HEK293 (cell line): ENCODE data around the gene KLHL17.

Source experiments
- CTCF ChIA-PET: fragments of 350-600 bp; formaldehyde crosslinking; extraction: SDS; loops from one replicate; lab custom pipeline; 2021; ENCODE audit warnings: antibody characterized with exemption; lab: Yijun Ruan, JAX
- POLR2A ChIA-PET: fragments of 300-600 bp; formaldehyde crosslinking; extraction: SDS; loops from one replicate; lab custom pipeline; 2020; ENCODE audit warnings: antibody characterized with exemption, inconsistent platforms; lab: Yijun Ruan, JAX
- H3K27ac ChIP-seq: fragments of 200-500 bp; sonication (Bioruptor generic); 2 replicates; pipeline ENCODE4 v1.5.1; 2014; ENCODE audit warnings: low read depth, low read length, control low read depth, inconsistent platforms; ENCODE audit errors: extremely low read depth
- H3K36me3 ChIP-seq, 2 experiments: fragments of 200-500 bp in 1 of 2; sonication (Bioruptor generic) in 1 of 2; 1 replicate in 1 of 2; 2 replicates in 1 of 2; pipeline ENCODE4 v1.5.1; 2014 to 2017; ENCODE audit warnings: inconsistent platforms in 2 of 2, low read length in 2 of 2; ENCODE audit not compliant: control insufficient read depth in 2 of 2, insufficient read depth in 1 of 2
- H3K4me1 ChIP-seq: fragments of 200-500 bp; sonication (Bioruptor generic); 2 replicates; pipeline ENCODE4 v1.5.1; 2014; ENCODE audit warnings: mild to moderate bottlenecking, low read length, inconsistent platforms; ENCODE audit not compliant: control insufficient read depth, insufficient read depth
- H3K4me3 ChIP-seq: 2 replicates; pipeline ENCODE4 v1.5.1; 2011; ENCODE audit warnings: low read depth, mild to moderate bottlenecking, control low read depth, low read length, moderate library complexity
- H3K9me3 ChIP-seq: fragments of 200-500 bp; sonication (Bioruptor generic); 2 replicates; pipeline ENCODE4 v1.5.1; 2014; ENCODE audit warnings: low read depth, low read length, inconsistent platforms; ENCODE audit not compliant: control insufficient read depth, insufficient read depth
- BCL11A ChIP-seq: fragments of 450-650 bp; formaldehyde crosslinking; IDR thresholded peaks from 2 replicates; pipeline ENCODE4 v1.5.1; 2016; ENCODE audit warnings: low read depth, missing biosample characterization, missing genetic modification characterization
- FEZF1 ChIP-seq: fragments of 450-650 bp; formaldehyde crosslinking; IDR thresholded peaks from 2 replicates; pipeline ENCODE4 v1.5.1; 2016; ENCODE audit warnings: missing biosample characterization, missing genetic modification characterization
- GLI4 ChIP-seq: fragments of 450-650 bp; formaldehyde crosslinking; IDR thresholded peaks from 2 replicates; pipeline ENCODE4 v1.5.1; 2016; ENCODE audit warnings: missing biosample characterization, missing genetic modification characterization
- GLIS1 ChIP-seq: fragments of 450-650 bp; formaldehyde crosslinking; IDR thresholded peaks from 2 replicates; pipeline ENCODE4 v1.5.1; 2016; ENCODE audit warnings: missing biosample characterization, missing genetic modification characterization
- GLIS2 ChIP-seq: fragments of 450-650 bp; formaldehyde crosslinking; IDR thresholded peaks from 2 replicates; pipeline ENCODE4 v1.5.1; 2016; ENCODE audit warnings: missing biosample characterization, missing genetic modification characterization
- HOXC10 ChIP-seq: sonication (generic); formaldehyde crosslinking; IDR thresholded peaks from 2 replicates; pipeline ENCODE4 v1.8.1; 2023; ENCODE audit warnings: mild to moderate bottlenecking, missing genetic modification reagents
- KLF1 ChIP-seq: fragments of 450-650 bp; formaldehyde crosslinking; IDR thresholded peaks from 2 replicates; pipeline ENCODE4 v1.5.1; 2016; ENCODE audit warnings: missing biosample characterization, missing genetic modification characterization
- KLF9 ChIP-seq: fragments of 450-650 bp; formaldehyde crosslinking; IDR thresholded peaks from 2 replicates; pipeline ENCODE4 v1.5.1; 2016; ENCODE audit warnings: missing biosample characterization, missing genetic modification characterization, low read depth
- MYNN ChIP-seq: fragments of 450-650 bp; formaldehyde crosslinking; IDR thresholded peaks from 2 replicates; pipeline ENCODE4 v1.5.1; 2016; ENCODE audit warnings: missing biosample characterization, missing genetic modification characterization, borderline replicate concordance
- PRDM1 ChIP-seq: fragments of 450-650 bp; formaldehyde crosslinking; IDR thresholded peaks from 2 replicates; pipeline ENCODE4; 2016; ENCODE audit warnings: missing biosample characterization, missing genetic modification characterization
- SCRT1 ChIP-seq: fragments of 450-650 bp; formaldehyde crosslinking; IDR thresholded peaks from 2 replicates; pipeline ENCODE4 v1.5.1; 2016; ENCODE audit warnings: missing biosample characterization, missing genetic modification characterization, borderline replicate concordance
- SCRT2 ChIP-seq: fragments of 450-650 bp; formaldehyde crosslinking; IDR thresholded peaks from 2 replicates; pipeline ENCODE4 v1.5.1; 2016; ENCODE audit warnings: missing biosample characterization, missing genetic modification characterization
- TCF7L2 ChIP-seq: IDR thresholded peaks from 2 replicates; pipeline ENCODE4 v1.6.1; 2011; ENCODE audit warnings: low read depth, mild to moderate bottlenecking, inconsistent platforms, low read length, moderate library complexity, borderline replicate concordance
- WT1 ChIP-seq: fragments of 450-650 bp; formaldehyde crosslinking; IDR thresholded peaks from 2 replicates; pipeline ENCODE4 v1.5.1; 2016; ENCODE audit warnings: missing biosample characterization, missing genetic modification characterization
- ZBTB48 ChIP-seq: fragments of 450-650 bp; formaldehyde crosslinking; IDR thresholded peaks from 2 replicates; pipeline ENCODE4 v1.5.1; 2016; ENCODE audit warnings: missing biosample characterization, missing genetic modification characterization
- ZBTB7A ChIP-seq: fragments of 450-650 bp; formaldehyde crosslinking; IDR thresholded peaks from 2 replicates; pipeline ENCODE4 v1.5.1; 2016; ENCODE audit warnings: low read depth, missing biosample characterization, missing genetic modification characterization
- ZBTB8A ChIP-seq: fragments of 450-650 bp; formaldehyde crosslinking; IDR thresholded peaks from 2 replicates; pipeline ENCODE4 v1.5.1; 2016; ENCODE audit warnings: missing biosample characterization, missing genetic modification characterization
- ZEB2 ChIP-seq: fragments of 450-650 bp; formaldehyde crosslinking; IDR thresholded peaks from 2 replicates; pipeline ENCODE4 v1.5.1; 2016; ENCODE audit warnings: missing biosample characterization, missing genetic modification characterization
- ZFP69B ChIP-seq: fragments of 450-650 bp; formaldehyde crosslinking; IDR thresholded peaks from 2 replicates; pipeline ENCODE4 v1.5.1; 2016; ENCODE audit warnings: missing biosample characterization, missing genetic modification characterization
- ZIC2 ChIP-seq: fragments of 450-650 bp; formaldehyde crosslinking; IDR thresholded peaks from 2 replicates; pipeline ENCODE4 v1.5.1; 2016; ENCODE audit warnings: missing biosample characterization, missing genetic modification characterization
- ZNF10 ChIP-seq: fragments of 450-650 bp; formaldehyde crosslinking; IDR thresholded peaks from 2 replicates; pipeline ENCODE4 v1.5.1; 2017; ENCODE audit warnings: missing biosample characterization, missing genetic modification characterization
- ZNF146 ChIP-seq: fragments of 450-650 bp; formaldehyde crosslinking; IDR thresholded peaks from 2 replicates; pipeline ENCODE4 v1.5.1; 2016; ENCODE audit warnings: missing biosample characterization, missing genetic modification characterization
- ZNF223 ChIP-seq: fragments of 450-650 bp; formaldehyde crosslinking; IDR thresholded peaks from 2 replicates; pipeline ENCODE4 v1.5.1; 2016; ENCODE audit warnings: missing biosample characterization, missing genetic modification characterization
- ZNF239 ChIP-seq: fragments of 450-650 bp; formaldehyde crosslinking; IDR thresholded peaks from 2 replicates; pipeline ENCODE4 v1.5.1; 2016; ENCODE audit warnings: missing biosample characterization, missing genetic modification characterization
- ZNF248 ChIP-seq: fragments of 450-650 bp; formaldehyde crosslinking; IDR thresholded peaks from 2 replicates; pipeline ENCODE4 v1.5.1; 2017; ENCODE audit warnings: missing biosample characterization, missing genetic modification characterization
- ZNF335 ChIP-seq: fragments of 450-650 bp; formaldehyde crosslinking; conservative IDR thresholded peaks from 2 replicates; pipeline ENCODE4 v1.5.1; 2016; ENCODE audit warnings: missing biosample characterization, missing genetic modification characterization
- ZNF354C ChIP-seq: fragments of 450-650 bp; formaldehyde crosslinking; IDR thresholded peaks from 2 replicates; pipeline ENCODE4 v1.5.1; 2016; ENCODE audit warnings: missing biosample characterization, missing genetic modification characterization, low read depth, borderline replicate concordance
- ZNF521 ChIP-seq: fragments of 450-650 bp; formaldehyde crosslinking; IDR thresholded peaks from 2 replicates; pipeline ENCODE4 v1.5.1; 2017; ENCODE audit warnings: missing biosample characterization, mild to moderate bottlenecking, missing genetic modification characterization
- ZNF544 ChIP-seq: fragments of 450-650 bp; formaldehyde crosslinking; IDR thresholded peaks from 2 replicates; pipeline ENCODE4 v1.5.0; 2017; ENCODE audit warnings: missing biosample characterization, missing genetic modification characterization
- ZNF600 ChIP-seq: fragments of 450-650 bp; formaldehyde crosslinking; IDR thresholded peaks from 2 replicates; pipeline ENCODE4 v1.5.1; 2016; ENCODE audit warnings: missing biosample characterization, missing genetic modification characterization
- ZNF626 ChIP-seq: fragments of 450-650 bp; sonication (Bioruptor Pico); formaldehyde crosslinking; IDR thresholded peaks from 2 replicates; pipeline ENCODE4 v1.5.1; 2018; ENCODE audit warnings: missing biosample characterization, missing genetic modification characterization, inconsistent platforms
- ZNF629 ChIP-seq: fragments of 450-650 bp; formaldehyde crosslinking; IDR thresholded peaks from 2 replicates; pipeline ENCODE4 v1.5.1; 2017; ENCODE audit warnings: missing biosample characterization, missing genetic modification characterization
- ZNF776 ChIP-seq: fragments of 450-650 bp; formaldehyde crosslinking; IDR thresholded peaks from 2 replicates; pipeline ENCODE4 v1.5.0; 2017; ENCODE audit warnings: missing biosample characterization, missing genetic modification characterization, borderline replicate concordance
- ZNF791 ChIP-seq: fragments of 450-650 bp; formaldehyde crosslinking; IDR thresholded peaks from 2 replicates; pipeline ENCODE4 v1.5.1; 2016; ENCODE audit warnings: missing biosample characterization, missing genetic modification characterization
- ZNF830 ChIP-seq: fragments of 450-650 bp; IDR thresholded peaks from 2 replicates; pipeline ENCODE4 v1.5.0; 2018; ENCODE audit warnings: missing biosample characterization, missing genetic modification characterization, low read depth, mild to moderate bottlenecking, moderate library complexity
- TF ChIP-seq, protein P1 (sequence below): fragments of 450-650 bp; formaldehyde crosslinking; IDR thresholded peaks from 2 replicates; pipeline ENCODE4 v1.5.1; 2016; ENCODE audit warnings: missing biosample characterization, missing genetic modification characterization
- TF ChIP-seq, protein P2 (sequence below): fragments of 450-650 bp; formaldehyde crosslinking; IDR thresholded peaks from 2 replicates; pipeline ENCODE4 v1.5.1; 2016; ENCODE audit warnings: missing biosample characterization, missing genetic modification characterization

KLHL17 gene

GRCh38 chr1:938711-939489, 21.5 kb upstream of the KLHL17 start (continued):
- no peak for TF ChIP-seq ZNF626 (tag by site-specific recombination)
- no peak for TF ChIP-seq HOXC10
- peak; percentile 99 for TF ChIP-seq SCRT2 (tag by site-specific recombination)
- peak; percentile 92 for TF ChIP-seq SCRT1 (tag by site-specific recombination)
- no peak for TF ChIP-seq FEZF1 (tag by site-specific recombination)
- TF ChIP-seq, protein P1, sequence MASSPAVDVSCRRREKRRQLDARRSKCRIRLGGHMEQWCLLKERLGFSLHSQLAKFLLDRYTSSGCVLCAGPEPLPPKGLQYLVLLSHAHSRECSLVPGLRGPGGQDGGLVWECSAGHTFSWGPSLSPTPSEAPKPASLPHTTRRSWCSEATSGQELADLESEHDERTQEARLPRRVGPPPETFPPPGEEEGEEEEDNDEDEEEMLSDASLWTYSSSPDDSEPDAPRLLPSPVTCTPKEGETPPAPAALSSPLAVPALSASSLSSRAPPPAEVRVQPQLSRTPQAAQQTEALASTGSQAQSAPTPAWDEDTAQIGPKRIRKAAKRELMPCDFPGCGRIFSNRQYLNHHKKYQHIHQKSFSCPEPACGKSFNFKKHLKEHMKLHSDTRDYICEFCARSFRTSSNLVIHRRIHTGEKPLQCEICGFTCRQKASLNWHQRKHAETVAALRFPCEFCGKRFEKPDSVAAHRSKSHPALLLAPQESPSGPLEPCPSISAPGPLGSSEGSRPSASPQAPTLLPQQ, result peak; percentile 91
- peak; percentile 21; the same call in 1 of the 2 replicates for TF ChIP-seq GLIS2 (tag by site-specific recombination)
- no peak for TF ChIP-seq ZNF248 (tag by site-specific recombination)
- TF ChIP-seq ZBTB8A, result peak; percentile 44
- no peak for TF ChIP-seq ZNF776 (tag by site-specific recombination)
- no peak for TF ChIP-seq GLI4 (tag by site-specific recombination)
- peak; percentile 91 for TF ChIP-seq ZFP69B
- peak; percentile 75 for TF ChIP-seq ZNF600 (tag by site-specific recombination)
- TF ChIP-seq KLF9 (tag by site-specific recombination), result peak; percentile 89
- TF ChIP-seq ZNF629 (tag by site-specific recombination), result no peak

GRCh38 chr1:939511-940106, 20.8 kb upstream of the KLHL17 start:
- Histone ChIP-seq H3K9me3 (no peaks in the 10 kb centered on the region), H3K27ac (peak overlapping the region; percentile 98), H3K4me1 (peaks cover 53% of the 10 kb centered on the region), H3K4me3 (no peak overlapping the region), H3K36me3 (peaks cover 0 to 30% of the 10 kb centered on the region in 2 experiments; a peak in 1 of 3 replicates)
- ChIA-PET CTCF (interaction anchor here (0.8 to 3.0 kb wide), 7 partner anchors 9 to 63 kb away, joined by 3 to 17 read pairs (median 5); no protein-coding TSS in a partner anchor), POLR2A (interaction anchor here (0.9 to 9.4 kb wide), 10 partner anchors 9 to 62 kb away, joined by 3 to 111 read pairs (median 4); partner anchors contain the start of genes HES4, PERM1 and SAMD11)
- TF ChIP-seq ZNF791 (tag by site-specific recombination), result no peak
- peak; percentile 99 for TF ChIP-seq GLIS1 (tag by site-specific recombination)
- no peak for TF ChIP-seq ZEB2 (tag by site-specific recombination)
- no peak for TF ChIP-seq MYNN (tag by site-specific recombination)
- TF ChIP-seq BCL11A (tag by site-specific recombination), result peak; percentile 76
- TF ChIP-seq PRDM1 (tag by site-specific recombination), result no peak
- TF ChIP-seq ZNF335 (tag by site-specific recombination), result peak; percentile 19; the same call in 1 of the 2 replicates
- TF ChIP-seq ZNF521, result no peak
- TF ChIP-seq, protein P2, sequence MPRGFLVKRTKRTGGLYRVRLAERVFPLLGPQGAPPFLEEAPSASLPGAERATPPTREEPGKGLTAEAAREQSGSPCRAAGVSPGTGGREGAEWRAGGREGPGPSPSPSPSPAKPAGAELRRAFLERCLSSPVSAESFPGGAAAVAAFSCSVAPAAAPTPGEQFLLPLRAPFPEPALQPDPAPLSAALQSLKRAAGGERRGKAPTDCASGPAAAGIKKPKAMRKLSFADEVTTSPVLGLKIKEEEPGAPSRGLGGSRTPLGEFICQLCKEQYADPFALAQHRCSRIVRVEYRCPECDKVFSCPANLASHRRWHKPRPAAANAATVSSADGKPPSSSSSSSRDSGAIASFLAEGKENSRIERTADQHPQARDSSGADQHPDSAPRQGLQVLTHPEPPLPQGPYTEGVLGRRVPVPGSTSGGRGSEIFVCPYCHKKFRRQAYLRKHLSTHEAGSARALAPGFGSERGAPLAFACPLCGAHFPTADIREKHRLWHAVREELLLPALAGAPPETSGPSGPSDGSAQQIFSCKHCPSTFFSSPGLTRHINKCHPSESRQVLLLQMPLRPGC (tag by site-specific recombination), result no peak
- 0 out of 2 replicates have a peak, but pooled peaks have one; percentile 7 for TF ChIP-seq ZNF10 (tag by site-specific recombination)
- TF ChIP-seq ZNF223, result no peak
- 0 out of 2 replicates have a peak, but pooled peaks have one; percentile 13 for TF ChIP-seq ZNF146
- TF ChIP-seq ZNF354C (tag by site-specific recombination), result no peak
- TF ChIP-seq ZBTB7A (tag by site-specific recombination), result peak; percentile 81; the same call in 1 of the 2 replicates
- peak; percentile 91 for TF ChIP-seq ZIC2 (tag by site-specific recombination)
- TF ChIP-seq ZBTB48 (tag by site-specific recombination), result 0 out of 2 replicates have a peak, but pooled peaks have one; percentile 10
- no peak for TF ChIP-seq ZNF544
- TF ChIP-seq ZNF830 (tag by site-specific recombination), result no peak
- peak; percentile 20; the same call in 1 of the 2 replicates for TF ChIP-seq WT1
- no peak for TF ChIP-seq ZNF239
- no peak for TF ChIP-seq TCF7L2
- peak; percentile 15; the same call in 1 of the 2 replicates for TF ChIP-seq KLF1 (tag by site-specific recombination)
